ENCODE results near the gene TSFM.

TSFM gene

DNA sequence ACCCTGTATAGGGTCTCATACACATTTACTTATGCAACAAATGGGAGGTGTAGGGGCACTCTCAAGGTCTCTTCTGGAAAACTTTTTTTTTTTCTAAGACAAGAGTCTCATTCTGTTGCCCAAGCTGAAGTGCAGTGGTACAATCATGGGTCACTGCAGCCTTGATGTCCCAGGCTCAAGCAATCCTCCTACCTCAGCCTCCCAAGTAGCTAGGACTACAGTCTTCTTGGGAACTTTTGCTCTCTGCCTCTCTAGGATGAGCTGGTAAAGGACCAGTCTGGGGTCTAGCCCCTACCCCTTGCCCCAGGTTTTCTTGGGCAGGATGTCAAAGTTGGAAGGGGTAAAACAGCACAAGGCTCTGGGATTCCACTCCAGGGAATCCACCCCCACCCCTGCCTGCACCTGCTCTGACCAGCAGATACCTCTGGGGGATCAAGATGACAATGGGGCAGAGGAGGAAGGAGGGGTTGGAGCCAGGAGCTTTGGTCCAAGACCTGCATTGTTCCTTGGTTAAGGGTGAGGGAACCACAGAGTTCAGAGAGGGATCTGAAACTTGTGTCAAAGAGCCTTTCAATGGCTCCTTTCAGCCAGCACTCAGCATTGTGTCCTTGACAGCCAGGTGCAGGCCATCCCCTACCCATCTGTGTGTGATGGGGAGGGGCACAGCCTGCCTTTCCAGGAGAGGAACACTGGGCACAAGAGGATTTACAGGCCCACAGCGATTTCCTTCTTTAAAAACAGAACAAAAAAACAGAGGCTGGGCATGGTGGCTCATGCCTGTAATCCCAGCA is 51.7 kb downstream of the TSFM start:
- DNase-seq (ENCODE audit: low spot score) = no peak

- no peak for DNase-seq (ENCODE audit: low spot score)
Measured at GRCh38 chr12:57835366-57836288, 53.0 kb downstream of the TSFM start.

DNA sequence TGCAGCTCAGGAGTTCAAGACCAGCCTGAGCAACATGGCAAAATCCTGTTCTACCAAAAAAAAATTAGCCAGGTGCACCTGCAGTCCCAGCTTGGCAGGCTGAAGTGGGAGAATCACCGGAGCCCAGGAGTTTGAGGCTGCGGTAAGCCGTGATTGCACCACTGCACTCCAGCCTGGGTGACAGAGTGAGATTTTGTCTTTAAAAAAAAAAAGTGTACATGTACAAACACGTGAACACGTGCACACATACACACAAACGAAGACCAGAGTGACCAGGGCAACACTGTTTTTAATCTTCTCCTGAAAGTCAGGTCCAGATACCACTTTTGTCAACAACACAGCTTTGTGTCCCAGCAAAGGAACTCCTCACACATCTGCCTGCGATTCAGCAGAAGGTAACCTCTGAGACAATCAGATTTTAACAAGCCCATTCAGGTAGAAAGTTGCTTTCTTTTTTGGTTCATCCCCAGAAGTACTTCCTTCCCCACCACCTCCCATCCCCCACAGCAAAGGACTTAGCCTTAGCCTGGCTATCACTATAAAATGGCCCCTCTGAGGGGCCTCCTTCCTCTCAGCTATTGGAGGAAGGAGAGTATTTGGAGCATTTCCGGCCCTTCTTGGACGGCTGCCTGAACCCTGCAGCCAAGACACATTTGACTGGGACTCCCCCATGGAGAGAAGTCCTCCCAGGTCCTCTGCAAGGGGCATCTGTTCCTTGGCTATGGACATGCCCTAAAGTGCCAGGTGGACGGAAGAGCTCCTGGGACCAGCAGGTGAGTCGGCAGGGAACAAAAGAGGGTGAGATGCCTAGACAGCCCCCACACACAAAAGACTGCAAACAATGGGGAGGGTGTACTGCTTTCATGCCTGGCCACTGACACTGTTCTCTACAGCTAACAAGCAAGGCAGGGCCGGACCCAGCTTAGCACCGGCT is 54.1 kb downstream of the TSFM start:
- peak; percentile 68 for DNase-seq (ENCODE audit: low spot score)

GRCh38 chr12:57837864-57838562 is 55.4 kb downstream of the TSFM start:
- DNase-seq (ENCODE audit: low spot score) = peak; percentile 65

- no peak for DNase-seq (ENCODE audit: low spot score)
Measured at GRCh38 chr12:57838594-57839302, 56.2 kb downstream of the TSFM start.

GRCh38 chr12:57839996-57840395 is 57.4 kb downstream of the TSFM start:
- DNase-seq (ENCODE audit: low spot score) = no peak

DNA sequence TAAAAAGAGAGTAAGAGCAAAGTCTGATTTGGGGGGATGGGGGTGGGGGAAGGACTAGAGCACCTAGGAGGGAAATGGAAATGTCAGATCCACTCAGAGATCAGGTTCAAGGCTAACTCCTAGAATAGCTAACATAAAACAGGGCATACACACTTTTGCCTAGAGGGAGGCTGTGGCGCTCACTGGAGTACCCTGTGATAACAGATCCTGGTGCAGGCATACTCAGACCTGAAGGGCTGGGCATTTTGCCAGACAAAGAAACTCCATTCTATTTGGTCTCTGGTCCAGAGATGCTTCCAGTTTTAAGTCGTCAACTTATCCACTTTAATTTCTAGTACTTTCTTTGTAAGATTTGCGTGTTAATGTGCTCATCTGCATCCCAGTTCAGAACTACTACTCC is 58.1 kb downstream of the TSFM start:
- no peak for DNase-seq (ENCODE audit: low spot score)

DNA sequence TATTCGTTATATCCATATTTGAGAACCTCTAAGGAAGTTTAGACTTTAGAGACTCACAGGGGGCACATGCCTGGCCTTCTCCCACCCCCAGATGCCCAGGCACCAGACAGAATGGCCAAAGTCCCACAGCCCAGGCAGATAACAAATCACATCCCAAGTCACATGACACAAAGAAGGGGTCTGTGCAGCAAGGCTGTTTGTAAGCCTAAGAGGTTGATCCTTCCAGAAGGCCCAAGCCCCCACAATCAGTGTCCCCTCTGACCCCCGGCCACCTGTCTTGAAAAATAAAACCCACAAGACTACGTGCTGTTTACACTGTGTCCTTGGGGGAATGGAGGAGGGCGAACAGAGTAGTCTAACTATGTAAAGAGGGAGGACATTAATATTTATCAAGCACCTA is 58.9 kb downstream of the TSFM start:
- no peak for DNase-seq (ENCODE audit: low spot score)

GRCh38 chr12:57842342-57843294 is 60.0 kb downstream of the TSFM start:
- peak; percentile 36 for DNase-seq (ENCODE audit: low spot score)

- peak; percentile 89 for DNase-seq (ENCODE audit: low spot score)
Measured at GRCh38 chr12:57844709-57845477, 62.3 kb downstream of the TSFM start.

DNA sequence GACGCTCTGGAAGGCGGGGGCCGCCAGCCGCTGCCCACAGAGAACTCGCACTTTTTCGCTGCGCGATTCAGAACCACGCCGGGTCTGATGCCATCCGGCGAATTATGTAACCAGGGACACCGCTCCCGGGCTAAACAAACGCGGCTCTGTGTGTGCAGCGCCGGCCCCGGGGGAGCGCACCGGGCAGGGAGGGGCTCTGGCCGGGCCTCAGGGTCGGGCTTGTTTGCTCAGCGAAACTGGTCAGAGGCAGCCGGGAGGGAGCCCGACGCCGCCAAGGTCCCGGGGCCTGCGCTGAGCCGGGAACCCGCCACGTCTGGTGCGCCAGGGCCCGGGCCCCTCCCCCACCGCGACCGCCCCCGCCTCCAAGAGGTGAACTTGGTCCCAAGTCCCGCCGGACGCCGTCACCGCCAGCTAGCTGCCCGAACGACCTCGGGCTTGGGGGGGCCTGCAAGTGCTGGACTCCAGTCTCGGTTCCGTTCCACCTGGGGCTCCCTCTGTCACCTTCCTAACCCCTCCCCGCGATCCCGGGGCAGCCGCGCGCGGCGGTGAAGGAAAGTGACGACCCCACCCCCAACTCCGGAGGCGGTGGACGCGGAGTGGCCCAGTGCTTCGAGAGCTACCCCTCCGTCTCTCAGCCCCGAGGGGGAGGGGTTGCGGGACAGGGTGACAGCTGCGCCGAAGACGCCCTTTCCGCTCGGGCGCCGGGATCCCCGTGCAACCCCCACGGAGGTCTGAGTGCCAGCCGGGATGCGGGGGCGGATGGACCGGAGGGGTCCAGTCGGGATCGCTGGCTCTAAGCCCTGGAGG is 63.1 kb downstream of the TSFM start:
- peak; percentile 63 for DNase-seq (ENCODE audit: low spot score)

- DNase-seq (ENCODE audit: low spot score) = no peak
Measured at GRCh38 chr12:57846285-57846576, 63.6 kb downstream of the TSFM start.

- DNase-seq (ENCODE audit: low spot score) = peak; percentile 98
Measured at GRCh38 chr12:57846577-57847319, 64.2 kb downstream of the TSFM start, which contains the start of gene CTDSP2. Gene CTDSP2 (minus strand): TSS chr12:57846729. CDS start chr12:57846435, 294 bp downstream.

Data from kidney tubule cell (primary cell).